ENCODE data around the gene PRRX2.

The PRRX2 gene

GRCh38 chr9:129712634-129713401 lies 47.4 kb downstream of the PRRX2 start:
- DNase-seq: no peak

GRCh38 chr9:129713402-129713679 lies 47.9 kb downstream of the PRRX2 start:
- DNase-seq: no peak

- DNase-seq: no peak
These were observed 49.1 kb downstream of the PRRX2 start for GRCh38 chr9:129714511-129715061.

GRCh38 chr9:129716091-129716490 lies 50.6 kb downstream of the PRRX2 start:
- no peak for DNase-seq

DNA sequence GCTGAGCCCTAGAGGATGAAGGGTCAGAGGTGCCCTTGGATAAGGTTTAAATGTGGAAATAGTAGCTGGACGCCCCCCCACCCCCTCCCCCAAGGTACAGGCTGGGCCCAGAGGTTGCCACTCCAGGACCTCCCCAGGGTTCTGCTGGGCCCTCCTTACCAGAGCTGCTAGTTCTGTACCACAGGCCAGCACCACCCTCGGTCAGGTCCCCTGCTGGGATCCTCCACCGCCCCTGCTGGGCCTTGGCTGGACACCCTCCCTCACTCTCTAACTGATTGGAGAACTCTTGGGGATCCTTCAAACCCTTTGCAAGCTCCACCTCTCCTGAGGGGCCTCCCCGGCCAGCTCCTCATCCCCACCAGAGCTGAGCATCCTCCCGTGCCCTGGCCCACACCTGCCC lies 52.5 kb downstream of the PRRX2 start:
- no peak for DNase-seq

GRCh38 chr9:129718647-129719046 lies 53.2 kb downstream of the PRRX2 start:
- no peak for DNase-seq

DNA sequence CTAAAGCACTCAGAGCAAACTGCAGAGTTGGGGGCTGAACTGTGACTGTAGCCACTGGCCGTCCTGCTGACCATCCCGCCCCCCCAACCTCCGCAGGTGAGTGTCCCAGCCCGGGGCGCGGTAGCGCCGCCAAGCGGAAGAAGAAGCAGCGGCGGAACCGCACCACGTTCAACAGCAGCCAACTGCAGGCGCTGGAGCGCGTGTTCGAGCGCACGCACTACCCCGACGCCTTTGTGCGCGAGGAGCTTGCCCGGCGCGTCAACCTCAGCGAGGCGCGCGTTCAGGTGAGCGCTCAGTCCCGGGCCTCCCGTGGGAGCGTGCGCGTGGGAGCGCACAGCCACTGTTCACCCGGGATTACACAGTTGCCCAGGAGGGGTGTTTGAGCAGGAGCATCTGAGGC lies 53.7 kb downstream of the PRRX2 start:
- DNase-seq: no peak

GRCh38 chr9:129720181-129720864 lies 54.9 kb downstream of the PRRX2 start:
- DNase-seq: no peak

DNA sequence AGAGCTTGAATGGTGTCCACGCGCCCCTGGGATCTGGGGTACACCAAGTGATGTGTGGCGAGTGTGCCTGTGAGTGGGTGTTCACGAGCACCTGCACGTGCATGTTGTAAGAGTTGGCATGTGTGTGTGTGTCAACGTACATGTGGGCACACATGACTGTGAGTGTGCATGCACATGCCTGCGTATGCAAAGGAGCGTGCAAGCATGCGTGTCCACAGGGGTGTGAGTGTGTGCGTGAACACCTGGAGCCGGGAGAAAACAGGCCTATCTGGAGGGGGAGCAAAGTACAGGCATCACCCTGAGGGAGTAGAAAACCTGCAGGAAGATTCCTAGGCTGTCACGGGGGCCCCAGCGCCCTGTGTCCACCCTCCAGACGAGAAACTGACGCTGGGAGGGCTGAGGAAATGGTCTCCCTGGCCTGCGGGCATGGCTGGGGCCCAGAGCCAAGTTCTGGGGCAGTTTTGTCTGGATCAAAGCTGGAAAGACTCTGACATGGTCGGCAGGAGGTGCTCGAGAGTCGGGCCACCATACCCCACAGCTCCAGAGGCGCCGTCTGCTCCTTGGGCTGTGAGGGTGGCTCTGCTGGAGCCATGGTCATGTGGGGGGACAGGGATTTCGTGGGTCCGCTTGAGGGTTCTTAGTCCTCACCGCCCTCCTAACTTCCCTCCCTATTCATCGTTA lies 55.6 kb downstream of the PRRX2 start:
- no peak for DNase-seq

GRCh38 chr9:129722913-129723312 lies 57.5 kb downstream of the PRRX2 start:
- DNase-seq: no peak

GRCh38 chr9:129724456-129725190 lies 59.2 kb downstream of the PRRX2 start:
- DNase-seq: no peak

GRCh38 chr9:129725795-129726251 lies 60.4 kb downstream of the PRRX2 start:
- no peak for DNase-seq

DNA sequence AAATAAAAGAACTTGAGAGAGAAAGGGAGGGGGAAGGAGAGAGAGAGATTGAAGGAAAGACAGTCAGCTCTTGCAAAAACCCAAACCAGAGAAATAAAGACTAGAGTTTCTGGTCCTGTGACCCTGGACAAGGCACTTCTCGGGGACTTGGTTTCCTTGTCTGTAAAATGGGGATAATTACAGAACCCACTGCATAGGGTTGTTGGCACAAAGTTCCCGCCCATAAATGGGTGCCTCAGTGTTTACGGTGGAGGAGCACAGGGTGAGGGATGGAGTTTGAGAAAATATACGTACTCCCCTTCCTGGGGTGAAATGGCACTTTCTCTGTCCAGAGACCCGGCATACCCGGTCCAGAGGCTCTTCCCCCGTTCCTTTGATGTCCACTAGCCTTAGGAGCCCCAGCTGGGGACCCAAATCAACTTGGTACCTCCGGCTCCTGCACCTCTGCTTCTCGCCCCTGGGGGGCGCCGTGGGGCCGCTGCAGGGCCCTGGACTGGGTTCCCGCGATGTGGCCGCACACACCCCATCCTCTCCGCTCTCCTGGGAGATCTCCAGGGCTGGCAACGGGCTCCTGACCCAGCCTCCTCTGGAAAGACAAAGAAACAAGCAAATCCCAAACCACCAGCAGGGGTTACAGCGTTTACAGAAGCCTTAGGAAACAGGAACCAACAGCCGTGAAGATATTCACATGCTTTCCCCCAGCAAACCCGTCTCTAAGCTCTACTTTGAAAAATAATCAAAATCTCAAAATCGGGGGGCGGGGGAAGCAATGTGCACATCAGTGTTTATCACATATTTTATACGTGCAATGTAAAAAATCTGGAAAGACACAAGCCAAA lies 61.1 kb downstream of the PRRX2 start:
- DNase-seq: peak; percentile 55

DNA sequence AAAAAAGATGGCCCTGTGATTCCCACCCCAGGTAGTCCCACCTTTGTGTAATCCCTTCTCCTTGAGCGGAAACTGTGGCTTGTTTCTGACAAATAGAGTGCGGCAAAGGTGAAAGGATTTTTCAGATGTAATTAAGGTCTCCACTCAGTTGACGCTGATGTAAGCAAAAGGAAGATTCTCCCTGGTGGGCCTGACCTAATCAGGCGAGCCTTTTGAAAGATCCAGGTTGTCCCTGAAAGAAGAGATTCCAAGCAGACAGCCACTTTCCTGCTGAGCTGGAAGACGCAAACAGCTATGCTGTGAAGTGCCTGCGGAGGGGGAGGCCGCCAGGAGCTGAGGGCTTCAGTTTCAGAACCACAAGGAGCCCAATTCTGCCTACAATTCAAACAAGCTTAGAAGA lies 63.3 kb downstream of the PRRX2 start:
- DNase-seq: no peak

DNA sequence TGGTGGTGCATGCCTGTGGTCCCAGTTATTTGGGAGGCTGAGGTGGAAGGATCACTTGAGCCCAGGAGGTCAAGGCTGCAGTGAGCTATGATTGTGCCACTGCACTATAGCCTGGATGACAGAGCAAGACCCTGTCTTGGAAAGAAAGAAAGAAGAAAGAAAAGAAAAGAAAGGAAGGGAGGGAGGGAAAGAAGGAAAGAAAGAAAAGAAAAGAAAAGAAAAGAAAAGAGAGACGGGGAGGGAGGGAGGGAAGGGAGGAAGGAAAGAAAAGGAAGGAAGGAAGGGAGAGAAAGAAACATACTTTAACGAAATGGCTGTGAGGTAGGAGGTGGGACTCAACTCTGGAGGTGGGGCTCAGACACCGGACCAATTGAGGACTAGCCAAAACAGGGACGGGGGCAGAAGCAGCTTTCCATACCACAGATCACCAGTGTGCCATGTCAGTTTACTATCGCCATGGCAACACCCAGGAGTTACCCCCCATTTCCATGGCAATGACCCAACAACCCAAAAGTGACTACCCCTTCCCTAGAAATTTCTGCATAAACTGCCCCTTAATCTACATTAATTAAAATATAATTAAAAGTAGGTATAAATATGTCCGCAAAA lies 66.1 kb downstream of the PRRX2 start:
- no peak for DNase-seq

- DNase-seq: no peak
These were observed 66.7 kb downstream of the PRRX2 start for GRCh38 chr9:129732100-129732499.

GRCh38 chr9:129732946-129733631 lies 67.6 kb downstream of the PRRX2 start:
- no peak for DNase-seq

DNA sequence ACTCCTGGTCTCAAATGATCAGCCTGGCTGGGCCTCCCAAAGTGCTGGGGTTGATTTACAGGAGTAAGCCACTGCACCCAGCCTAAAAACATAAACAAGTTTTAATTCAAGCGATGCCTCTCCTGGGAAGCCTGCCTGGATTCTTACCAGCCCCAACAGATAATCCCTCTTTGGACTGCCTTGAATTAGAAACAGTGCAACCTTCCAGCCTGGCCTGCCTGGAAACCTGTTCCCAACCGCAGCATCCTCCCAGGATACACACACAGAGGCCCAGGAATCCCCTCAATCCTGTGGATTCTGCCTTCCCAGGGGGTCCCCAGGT lies 68.1 kb downstream of the PRRX2 start:
- no peak for DNase-seq

GRCh38 chr9:129735546-129735945 lies 70.1 kb downstream of the PRRX2 start:
- DNase-seq: no peak

DNA sequence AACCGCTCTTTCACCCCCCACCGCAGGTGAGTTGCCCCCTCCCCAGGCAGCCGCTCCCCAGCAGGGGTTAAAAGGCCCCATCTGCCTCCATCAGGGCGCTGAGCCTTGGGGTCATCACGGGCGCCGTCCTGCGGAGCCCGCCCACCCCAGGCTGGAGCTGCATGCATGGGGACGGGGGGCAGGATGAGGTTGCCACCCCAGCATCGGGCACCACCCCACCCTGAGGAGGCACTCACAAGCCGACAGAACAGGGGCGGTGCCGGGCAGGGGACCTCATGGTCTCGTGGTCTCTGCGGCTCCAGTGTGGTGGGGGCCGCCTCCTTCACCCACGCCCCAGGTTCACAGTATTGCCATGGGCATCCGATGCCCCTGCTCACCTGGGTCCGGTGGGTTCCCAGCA lies 70.9 kb downstream of the PRRX2 start:
- DNase-seq: no peak
